GM23338 (cell line): ENCODE results near the gene NDUFB2. TPM values are rescaled to one million over a fixed set of nuclear protein-coding genes. Genes with fewer than 3 reads are reported as not detected.

Source experiments
- ATAC-seq: fragments of 200-7000 bp; cut with Tn5 transposase; 3 replicates; pipeline ENCODE4 v1.9.1; 2020
- DNase-seq: peaks from one replicate; pipeline ENCODE4 v3.0.0-alpha.2; 2015; ENCODE audit warnings: low spot score
- H2AFZ ChIP-seq: fragments of 200-600 bp; sonication (generic); 2 replicates; pipeline ENCODE4 v1.8.0; 2016; ENCODE audit warnings: antibody characterized with exemption, mild to moderate bottlenecking, moderate library complexity
- H3F3A ChIP-seq: fragments of 200-600 bp; sonication (generic); replicated peaks from 2 replicates; pipeline ENCODE4 v1.8.0; 2017; ENCODE audit warnings: antibody characterized with exemption, mixed run types, low read depth
- H3K27ac ChIP-seq: fragments of 200-600 bp; sonication (generic); 2 replicates; pipeline ENCODE4 v1.6.1; 2016; ENCODE audit warnings: low read depth
- H3K27me3 ChIP-seq: fragments of 200-600 bp; sonication (generic); 2 replicates; pipeline ENCODE4 v1.8.0; 2016; ENCODE audit warnings: mild to moderate bottlenecking, mixed run types, moderate library complexity; ENCODE audit not compliant: insufficient read depth
- H3K36me3 ChIP-seq: fragments of 200-600 bp; sonication (generic); 2 replicates; pipeline ENCODE4 v1.8.0; 2016; ENCODE audit warnings: mild to moderate bottlenecking; ENCODE audit not compliant: insufficient read depth
- H3K4me1 ChIP-seq: fragments of 200-600 bp; sonication (generic); 2 replicates; pipeline ENCODE4 v1.8.0; 2016; ENCODE audit warnings: mild to moderate bottlenecking, moderate library complexity; ENCODE audit not compliant: insufficient read depth
- H3K4me2 ChIP-seq: fragments of 200-600 bp; sonication (generic); 2 replicates; pipeline ENCODE4 v1.7.1; 2017; ENCODE audit warnings: mixed run types
- H3K4me3 ChIP-seq: fragments of 200-600 bp; sonication (generic); 2 replicates; pipeline ENCODE4 v1.6.1; 2016; ENCODE audit warnings: mixed run types
- H3K79me2 ChIP-seq: fragments of 200-600 bp; sonication (generic); replicated peaks from 2 replicates; pipeline ENCODE4 v1.8.0; 2017; ENCODE audit warnings: mild to moderate bottlenecking; ENCODE audit not compliant: insufficient read depth
- H3K9me2 ChIP-seq: fragments of 200-600 bp; sonication (generic); 2 replicates; pipeline ENCODE4 v1.8.0; 2017; ENCODE audit not compliant: insufficient read depth
- H4K20me1 ChIP-seq: fragments of 200-600 bp; sonication (generic); replicated peaks from 2 replicates; pipeline ENCODE4 v1.8.0; 2017; ENCODE audit warnings: mild to moderate bottlenecking; ENCODE audit not compliant: insufficient read depth
- H3K27ac Mint-ChIP-seq: 2 replicates; pipeline ENCODE4 v1.8.0; 2020; ENCODE audit warnings: inconsistent platforms, mild to moderate bottlenecking, moderate library complexity, mixed read lengths
- H3K27me3 Mint-ChIP-seq: 3 replicates; pipeline ENCODE4 v1.8.0; 2022; ENCODE audit warnings: low read depth, mild to moderate bottlenecking, moderate library complexity, mixed read lengths, inconsistent platforms; ENCODE audit not compliant: insufficient read depth, poor library complexity
- H3K36me3 Mint-ChIP-seq: 3 replicates; pipeline ENCODE4 v1.8.0; 2021; ENCODE audit warnings: low read depth, mild to moderate bottlenecking, inconsistent platforms, moderate library complexity, mixed read lengths
- H3K4me1 Mint-ChIP-seq: 3 replicates; pipeline ENCODE4 v1.8.0; 2020; ENCODE audit warnings: mild to moderate bottlenecking, inconsistent platforms, mixed read lengths
- H3K4me3 Mint-ChIP-seq: 3 replicates; pipeline ENCODE4 v1.8.0; 2021; ENCODE audit warnings: moderate library complexity, mild to moderate bottlenecking, inconsistent platforms, mixed read lengths
- H3K9me3 Mint-ChIP-seq: 3 replicates; pipeline ENCODE4 v1.8.0; 2020; ENCODE audit warnings: moderate library complexity, mild to moderate bottlenecking, inconsistent platforms, mixed read lengths
- CREB1 ChIP-seq: fragments of 250-450 bp; sonication (Bioruptor Pico); IDR thresholded peaks from 2 replicates; pipeline ENCODE4 v1.5.0; 2020; ENCODE audit warnings: low read depth, mild to moderate bottlenecking, moderate library complexity
- CTCF ChIP-seq, 2 experiments: fragments of 200-600 bp in 1 of 2; sonication (generic) in 1 of 2; conservative IDR thresholded peaks; 2 replicates each; pipeline versions ENCODE4 v1.5.1 to v1.6.1; 2016 to 2017; ENCODE audit warnings: antibody characterized with exemption in 2 of 2, low read depth in 2 of 2, mild to moderate bottlenecking in 2 of 2, moderate library complexity in 1 of 2
- ETS1 ChIP-seq: IDR thresholded peaks from 2 replicates; pipeline ENCODE4 v1.6.1; 2016; ENCODE audit warnings: antibody characterized with exemption
- EZH2phosphoT487 ChIP-seq: fragments of 200-600 bp; sonication (generic); IDR thresholded peaks from one replicate; pipeline ENCODE4 v1.8.1; 2018; ENCODE audit warnings: antibody characterized with exemption; ENCODE audit not compliant: unreplicated experiment
- JUNB ChIP-seq: IDR thresholded peaks from one replicate; pipeline ENCODE4 v1.6.1; 2016; ENCODE audit warnings: antibody characterized with exemption; ENCODE audit not compliant: unreplicated experiment
- POLR2AphosphoS5 ChIP-seq: IDR thresholded peaks from 2 replicates; pipeline ENCODE4 v1.6.1; 2016; ENCODE audit warnings: antibody characterized with exemption, low read depth
- REST ChIP-seq: IDR thresholded peaks from one replicate; pipeline ENCODE4 v1.6.1; 2018; ENCODE audit warnings: antibody characterized with exemption; ENCODE audit not compliant: unreplicated experiment
- STAT1 ChIP-seq: IDR thresholded peaks from one replicate; pipeline ENCODE4 v1.6.1; 2016; ENCODE audit warnings: antibody characterized with exemption; ENCODE audit not compliant: unreplicated experiment
- ZNF462 ChIP-seq: fragments of 250-450 bp; sonication (Bioruptor Pico); IDR thresholded peaks from 2 replicates; pipeline ENCODE4 v1.5.0; 2020; ENCODE audit warnings: mild to moderate bottlenecking, moderate library complexity
- polyA plus RNA-seq: library from polyadenylated mRNA; unstranded; fragments of >200 nt; fragmentation: Nextera tagmentation; extraction: Ambion mirVana; gene quantifications from 2 replicates; pipeline ENCODE4 v1.2.1, GENCODE V29; 2016
- total RNA-seq: library from RNA; depleted of rRNA; stranded (reverse); fragments of >200 nt; shearing (Covaris generic); gene quantifications from 2 replicates; pipeline ENCODE4 v1.2.3, GENCODE V29; 2014

Gene NDUFB2
- total and polyA plus RNA-seq, 2 experiments from 2014 or later, result 306 to 382 TPM

- TF ChIP-seq EZH2phosphoT487 (no peak), CTCF (conservative IDR thresholded peaks at IDR 0.05; ENCODE audit: low read depth in 2 of 2) (no peak), ZNF462 (CRISPR knock-in tag) (no peak), ETS1 (no peak)
These were observed 29.0 kb upstream of the NDUFB2 start (continued) for GRCh38 chr7:140667476-140667875.

GRCh38 chr7:140668641-140669040 is 27.9 kb upstream of the NDUFB2 start:
- Histone ChIP-seq H2AFZ (no peak overlapping the region), H3K4me3 (no peak overlapping the region), H4K20me1 (no peaks in the 10 kb centered on the region), H3K36me3 (no peaks in the 10 kb centered on the region), H3K27ac (no peak overlapping the region), H3K9me2 (no peaks in the 10 kb centered on the region), H3K4me2 (no peak overlapping the region), H3K4me1 (peaks cover 18% of the 10 kb centered on the region), H3K27me3 (no peaks in the 10 kb centered on the region), H3K79me2 (no peaks in the 10 kb centered on the region), H3F3A (0 out of 2 replicates have a peak, but pooled peaks cover 3% of the 10 kb centered on the region)
- no peak for TF ChIP-seq CTCF (conservative IDR thresholded peaks at IDR 0.05; ENCODE audit: low read depth in 2 of 2)
- no peak for TF ChIP-seq REST
- TF ChIP-seq POLR2AphosphoS5, result no peak
- no peak for TF ChIP-seq CREB1
- no peak for TF ChIP-seq STAT1
- TF ChIP-seq JUNB, result no peak
- Mint-ChIP-seq H3K27me3 (peaks cover 14% of the 10 kb centered on the region), H3K36me3 (no peaks in the 10 kb centered on the region; the same call in 2 of the 3 replicates), H3K9me3 (no peaks in the 10 kb centered on the region; the same call in 2 of the 3 replicates), H3K27ac (no peak overlapping the region), H3K4me1 (peaks cover 15% of the 10 kb centered on the region), H3K4me3 (no peak overlapping the region)
- no peak for DNase-seq
- no peak for ATAC-seq
